Bronchus fibroblast of lung (primary cell): Measurements from ENCODE around the gene FKBP7. TPM values are rescaled to one million over a fixed set of nuclear protein-coding genes. Genes with fewer than 3 reads are reported as not detected.

Source experiments
- total RNA-seq: library from RNA; depleted of rRNA; stranded (reverse); fragments of >200 nt; gene quantifications from 2 replicates; pipeline ENCODE4 v1.2.3, GENCODE V29; 2015

FKBP7 gene, protein sequence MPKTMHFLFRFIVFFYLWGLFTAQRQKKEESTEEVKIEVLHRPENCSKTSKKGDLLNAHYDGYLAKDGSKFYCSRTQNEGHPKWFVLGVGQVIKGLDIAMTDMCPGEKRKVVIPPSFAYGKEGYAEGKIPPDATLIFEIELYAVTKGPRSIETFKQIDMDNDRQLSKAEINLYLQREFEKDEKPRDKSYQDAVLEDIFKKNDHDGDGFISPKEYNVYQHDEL
- total RNA-seq = 42.4 and 42.5 TPM in 2 replicates

DNA sequence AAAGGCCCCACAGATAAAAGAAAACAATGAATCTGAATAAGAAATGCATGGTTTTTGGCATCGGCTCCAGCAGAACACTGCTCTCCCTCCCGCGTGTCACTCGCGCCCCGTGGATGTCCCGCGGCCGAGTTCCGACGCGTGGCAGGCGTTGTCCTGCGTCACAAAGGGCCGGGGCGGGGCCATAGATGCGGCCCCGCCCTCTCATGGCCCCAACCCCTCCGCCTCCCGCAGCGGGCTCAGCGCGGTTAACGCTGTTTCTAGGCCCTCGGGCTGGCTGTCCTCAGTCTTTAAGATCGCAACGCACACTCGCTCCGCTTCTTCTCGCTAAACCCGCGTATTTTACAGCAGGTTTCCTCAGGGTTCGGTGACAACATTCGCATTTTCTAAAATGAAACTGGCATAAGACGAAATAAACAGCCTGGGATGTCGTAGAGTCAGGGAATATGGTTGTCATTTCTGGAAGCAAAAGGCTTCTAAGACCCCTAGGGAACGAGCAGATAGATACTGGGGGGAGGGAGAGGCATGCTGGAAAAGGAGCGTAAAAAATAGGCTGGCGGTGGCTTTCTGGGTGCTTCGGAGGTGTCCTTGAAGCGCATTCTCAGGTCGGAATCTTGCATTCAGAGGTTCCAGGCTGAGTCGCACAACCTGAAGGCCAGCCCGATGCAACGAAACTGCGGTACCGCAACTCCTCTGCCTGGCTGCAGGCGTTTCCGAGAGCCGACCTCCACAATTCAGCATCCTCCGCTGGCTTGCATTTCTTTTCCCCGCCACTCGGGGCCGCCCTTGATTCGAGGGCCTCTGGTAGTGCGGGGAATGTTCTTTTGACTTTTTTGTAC lies at the start of gene FKBP7:
Gene FKBP7 (minus strand): TSS at position 162 of the 836 bp plus-strand sequence. CDS start 101 bp downstream, at position 61.

DNA sequence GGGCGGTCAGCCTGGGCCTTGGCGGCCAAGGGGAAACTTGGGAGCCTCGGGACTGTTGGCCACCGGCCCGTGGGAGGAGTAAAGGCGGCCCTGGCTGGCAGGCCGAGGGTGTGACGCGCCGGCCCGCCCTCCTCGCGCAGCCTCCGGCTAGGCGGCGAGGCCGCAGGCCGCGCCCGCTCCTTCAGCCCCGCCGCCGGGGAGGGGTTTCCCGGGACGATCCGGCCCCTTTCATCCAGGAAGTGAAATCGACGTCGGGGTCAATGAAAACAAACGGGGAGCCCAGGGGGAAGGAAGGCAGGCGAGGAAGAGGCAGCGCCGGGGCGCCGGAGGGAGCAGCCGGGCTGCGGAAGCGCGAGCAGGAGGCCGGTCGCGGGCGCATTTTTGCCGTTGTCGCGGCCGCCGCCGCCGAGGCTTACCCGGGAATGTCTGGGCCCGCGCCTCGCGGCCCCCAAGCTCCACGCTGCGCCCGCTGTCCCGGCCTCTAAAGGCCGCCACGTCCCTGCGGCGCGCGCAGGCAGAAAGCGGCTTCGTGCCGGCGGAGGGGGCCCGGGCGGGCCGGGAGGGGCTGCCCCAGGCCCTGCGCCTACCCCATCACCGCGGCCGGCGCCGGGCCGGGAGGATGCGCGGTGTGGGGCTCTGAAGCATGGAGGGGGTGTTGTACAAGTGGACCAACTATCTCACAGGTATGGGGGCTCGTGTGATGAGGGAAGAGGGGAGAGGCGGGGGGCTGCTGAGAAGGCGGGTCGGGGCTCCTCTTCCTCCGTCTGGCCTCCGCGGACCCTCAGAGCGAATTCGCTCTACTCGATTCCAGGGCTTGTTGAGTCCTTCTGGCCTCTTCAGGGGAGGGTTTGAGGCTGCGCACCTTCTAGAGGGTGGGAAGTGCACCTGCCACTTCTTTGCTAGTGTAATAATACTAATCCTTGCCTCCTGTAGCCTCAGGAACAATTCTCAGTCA lies 2.1 kb upstream of the FKBP7 start, which contains the start of gene PLEKHA3:
Gene PLEKHA3 (plus strand): TSS at position 231 of the 955 bp plus-strand sequence. CDS start 413 bp downstream, at position 644.

DNA sequence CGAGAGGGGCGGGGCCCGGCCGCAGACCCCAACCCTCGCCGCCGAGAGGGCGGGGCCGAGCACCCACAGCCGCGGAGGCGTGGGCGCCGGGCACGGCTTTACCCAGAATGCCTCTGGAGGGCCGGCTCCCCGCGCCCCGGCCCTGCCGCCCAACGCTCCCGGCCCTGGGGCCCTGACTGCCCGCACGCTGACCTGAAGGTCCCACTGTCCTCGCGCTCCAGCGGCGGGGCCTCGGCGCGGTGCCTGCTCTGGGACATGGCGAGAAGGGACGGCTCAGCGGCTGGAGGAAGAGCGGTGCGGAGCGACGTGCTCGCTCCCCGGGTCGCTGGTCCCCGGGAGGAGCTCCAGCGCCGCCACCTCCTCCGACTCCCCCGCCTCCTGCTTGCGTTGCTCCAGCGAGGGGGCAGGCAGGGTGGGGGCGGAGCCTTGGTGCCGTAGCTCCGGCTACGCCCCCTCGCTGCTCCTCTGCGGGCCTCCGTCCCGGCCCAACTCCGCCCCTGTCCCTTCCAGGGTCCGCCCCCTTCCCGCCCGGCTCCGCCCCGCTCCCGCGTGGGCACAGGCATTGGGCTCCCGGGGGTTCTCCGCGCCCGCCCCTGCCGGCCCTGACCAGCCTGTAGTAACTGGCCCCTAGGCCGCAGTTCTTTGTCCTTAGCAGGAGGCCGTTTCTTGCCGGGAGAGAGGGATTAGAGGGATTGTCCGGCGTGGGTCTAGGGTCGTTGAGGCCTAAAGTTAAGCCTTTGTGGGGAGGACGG lies 27.4 kb downstream of the FKBP7 start, which contains the start of the genes PJVK and PRKRA:
Gene PJVK (plus strand): TSS at position 605 of the 752 bp plus-strand sequence. CDS start 2,032 bp downstream, outside the sequence.
Gene PRKRA (minus strand): TSS at position 402 of the 752 bp plus-strand sequence. CDS start 145 bp downstream, at position 257.

Other genes starting within 250 kb of the FKBP7 start
- gene PRKRA, start 27.4 kb downstream of the FKBP7 start, total RNA-seq = 47.4 and 55.0 TPM in 2 replicates
- 0.84 and 0.89 TPM in 2 replicates for gene PJVK, start 27.2 kb downstream of the FKBP7 start, total RNA-seq
- 2.7 and 4.3 TPM in 2 replicates for gene PLEKHA3, start 1.9 kb upstream of the FKBP7 start, total RNA-seq